Nephron progenitor cell (in vitro differentiated cells): ENCODE results near the gene FRMD6.
A peak's percentile ranks its signal among the peaks of the same experiment; 100 is the strongest.

Source experiments
- DNase-seq: peaks from one replicate; pipeline ENCODE4 v3.0.0; 2021
- H3K27ac Mint-ChIP-seq: 2 replicates; pipeline ENCODE4 v1.8.0; 2021; ENCODE audit warnings: mild to moderate bottlenecking, moderate library complexity, mixed read lengths
- H3K27me3 Mint-ChIP-seq: 2 replicates; pipeline ENCODE4 v1.8.0; 2021; ENCODE audit warnings: mild to moderate bottlenecking, low read depth, mixed read lengths; ENCODE audit not compliant: poor library complexity
- H3K36me3 Mint-ChIP-seq: 2 replicates; pipeline ENCODE4 v1.8.0; 2021; ENCODE audit warnings: low read depth, mixed read lengths
- H3K4me1 Mint-ChIP-seq: 2 replicates; pipeline ENCODE4 v1.8.0; 2021; ENCODE audit warnings: mixed read lengths
- H3K4me3 Mint-ChIP-seq: 2 replicates; pipeline ENCODE4 v1.8.0; 2021; ENCODE audit warnings: mild to moderate bottlenecking, moderate library complexity, mixed read lengths
- H3K9me3 Mint-ChIP-seq: 2 replicates; pipeline ENCODE4 v1.8.0; 2021; ENCODE audit warnings: mild to moderate bottlenecking, moderate library complexity, mixed read lengths
- CTCF ChIP-seq: fragments of 200-600 bp; sonication (generic); IDR thresholded peaks from 2 replicates; pipeline ENCODE4 v1.5.0; 2021; ENCODE audit warnings: antibody characterized with exemption

The FRMD6 gene

GRCh38 chr14:51651388-51652167 lies at the start of gene FRMD6:
Gene FRMD6 (plus strand): TSS chr14:51651910. CDS start chr14:51689837, 37,927 bp downstream.
- Mint-ChIP-seq H3K4me3 (peak within 1 kb of the TSS; percentile 94), H3K4me1 (peaks cover 64% of the 10 kb centered on the region), H3K27ac (peak within 1 kb of the TSS; percentile 99), H3K9me3 (no peaks in the 10 kb centered on the region), H3K36me3 (peaks cover under 1% of the 10 kb centered on the region), H3K27me3 (no peaks in the 10 kb centered on the region)
- TF ChIP-seq CTCF, result peak; percentile 67
- peak; percentile 90 for DNase-seq

GRCh38 chr14:51602310-51602709 lies 49.4 kb upstream of the FRMD6 start:
- no peak for TF ChIP-seq CTCF
- H3K36me3 Mint-ChIP-seq, result no peaks in the 10 kb centered on the region
- no peaks in the 10 kb centered on the region for H3K9me3 Mint-ChIP-seq
- DNase-seq, result no peak
- peaks cover 4% of the 10 kb centered on the region for H3K4me1 Mint-ChIP-seq
- no peak overlapping the region for H3K4me3 Mint-ChIP-seq
- H3K27ac Mint-ChIP-seq, result no peak overlapping the region
- H3K27me3 Mint-ChIP-seq, result peaks cover 4% of the 10 kb centered on the region

- H3K9me3 Mint-ChIP-seq, result no peaks in the 10 kb centered on the region
Observed at GRCh38 chr14:51603495-51603894, 48.2 kb upstream of the FRMD6 start.

GRCh38 chr14:51604073-51604472 lies 47.6 kb upstream of the FRMD6 start:
- H3K4me3 Mint-ChIP-seq, result no peak overlapping the region
- H3K27me3 Mint-ChIP-seq, result peaks cover 4% of the 10 kb centered on the region
- no peaks in the 10 kb centered on the region for H3K36me3 Mint-ChIP-seq
- no peak overlapping the region for H3K27ac Mint-ChIP-seq
- H3K4me1 Mint-ChIP-seq, result peaks cover 21% of the 10 kb centered on the region
- no peaks in the 10 kb centered on the region for H3K9me3 Mint-ChIP-seq
- no peak for TF ChIP-seq CTCF
- DNase-seq, result no peak

More at GRCh38 chr14:51603495-51603894, 48.2 kb upstream of the FRMD6 start:
- TF ChIP-seq CTCF, result no peak
- no peak for DNase-seq
- Mint-ChIP-seq H3K4me3 (no peak overlapping the region), H3K36me3 (no peaks in the 10 kb centered on the region), H3K4me1 (peaks cover 16% of the 10 kb centered on the region), H3K27me3 (peaks cover 4% of the 10 kb centered on the region), H3K27ac (no peak overlapping the region)

- Mint-ChIP-seq H3K4me3 (no peak overlapping the region), H3K27me3 (peaks cover 4% of the 10 kb centered on the region), H3K9me3 (no peaks in the 10 kb centered on the region), H3K36me3 (no peaks in the 10 kb centered on the region), H3K4me1 (peaks cover 28% of the 10 kb centered on the region), H3K27ac (no peak overlapping the region)
- TF ChIP-seq CTCF, result no peak
- DNase-seq, result no peak
Observed at GRCh38 chr14:51605575-51605974, 46.1 kb upstream of the FRMD6 start.

- DNase-seq, result no peak
- H3K9me3 Mint-ChIP-seq, result no peaks in the 10 kb centered on the region
- no peak for TF ChIP-seq CTCF
- H3K4me1 Mint-ChIP-seq, result peaks cover 28% of the 10 kb centered on the region
- peaks cover 4% of the 10 kb centered on the region for H3K27me3 Mint-ChIP-seq
- H3K36me3 Mint-ChIP-seq, result no peaks in the 10 kb centered on the region
- H3K27ac Mint-ChIP-seq, result peak overlapping the region; percentile 78
- no peak overlapping the region for H3K4me3 Mint-ChIP-seq
Observed at GRCh38 chr14:51607711-51608110, 44.0 kb upstream of the FRMD6 start.
